ENCODE data around the gene SLC34A1. TPM values are rescaled to one million over a fixed set of nuclear protein-coding genes. Genes with fewer than 3 reads are reported as not detected.
A peak's percentile ranks its signal among the peaks of the same experiment; 100 is the strongest.

The SLC34A1 gene
- total and polyA plus RNA-seq, 2 of the 4 experiments (the other 2 are of a cell fraction), result not detected

DNA sequence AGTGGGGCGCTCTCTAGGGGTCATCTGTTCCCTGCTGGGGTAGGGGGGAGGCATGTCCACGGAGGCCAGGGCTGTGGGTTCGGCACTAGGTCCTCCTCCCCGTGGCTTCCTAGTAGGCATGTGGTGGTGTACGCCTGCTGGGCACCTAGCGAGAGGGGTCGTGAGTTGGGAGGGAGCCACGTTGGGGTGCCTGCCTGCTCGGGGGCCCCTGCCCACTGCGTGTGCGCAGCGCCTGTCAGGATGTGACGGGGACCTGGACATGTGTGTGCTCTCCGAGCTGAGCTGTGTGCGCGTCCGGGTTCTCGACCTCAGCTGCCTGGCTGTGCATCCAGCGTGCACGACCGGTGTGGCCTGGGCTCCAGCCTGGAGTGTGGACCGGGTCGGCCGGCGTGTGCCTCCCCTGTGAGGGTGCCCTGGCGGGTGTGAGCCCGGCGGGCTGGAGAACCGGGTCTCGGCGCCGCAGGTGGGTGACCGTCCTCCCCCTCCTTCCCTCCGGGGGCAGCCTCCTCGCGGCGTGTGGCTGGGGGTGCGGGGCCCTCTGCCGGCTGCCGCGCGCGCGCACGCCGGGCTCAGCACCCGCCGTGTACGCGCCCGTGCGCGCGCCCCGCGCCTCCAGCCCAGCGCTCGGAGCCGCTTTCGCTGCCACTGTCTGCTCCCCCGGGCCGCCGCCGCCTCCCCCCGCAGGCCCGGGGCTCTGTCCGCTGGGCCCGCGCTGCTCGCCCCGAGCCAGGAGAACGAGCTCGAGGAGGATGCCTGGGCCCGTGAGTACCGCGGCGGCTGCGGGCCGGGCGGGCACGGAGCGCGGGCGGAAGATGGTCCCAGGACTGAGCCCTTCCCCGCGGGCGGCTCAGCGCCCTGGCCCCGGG is 62.2 kb downstream of the SLC34A1 start, which contains the start of gene PRR7:
PRR7 (plus strand) TSS at position 615 of the 866 bp plus-strand sequence. CDS start 8,254 bp downstream, outside the sequence.
- Histone ChIP-seq H4K8ac (ENCODE audit: low read depth in 2 of 2, low read length in 2 of 2) (peak within 1 kb of the TSS; percentile 66 to 92), H3K4ac (ENCODE audit: low read depth, low read length) (peak within 1 kb of the TSS; percentile 82), H3K9me1 (ENCODE audit: insufficient read depth, low read length) (peaks cover 4% of the 10 kb centered on the region; the same call in 1 of the 2 replicates), H3K4me3 (ENCODE audit: insufficient read depth, low read depth, low read length) (peak within 1 kb of the TSS; percentile 92), H3K4me2 (ENCODE audit: low read depth, low read length) (peak within 1 kb of the TSS; percentile 96), H3K14ac (replicated peaks; ENCODE audit: low read depth, low read length) (peak within 1 kb of the TSS; percentile 68), H2BK5ac (ENCODE audit: low read depth, low read length, poor library complexity, severe bottlenecking) (peak within 1 kb of the TSS; percentile 40), H3K18ac (ENCODE audit: low read depth, low read length) (peak within 1 kb of the TSS; percentile 7; the same call in 1 of the 2 replicates), H3K56ac (ENCODE audit: extremely low read depth, insufficient read depth, low read length) (0 out of 2 replicates have a peak within 1 kb of the TSS, but pooled peaks have one; percentile 1), H2BK15ac (ENCODE audit: low read depth, low read length) (no peak within 1 kb of the TSS), H2AFZ (replicated peaks; ENCODE audit: low read length, poor library complexity) (peak within 1 kb of the TSS; percentile 99), H4K91ac (ENCODE audit: insufficient read depth, low read depth, low read length) (peak within 1 kb of the TSS; percentile 28), H4K5ac (ENCODE audit: low read depth, low read length) (peak within 1 kb of the TSS; percentile 77; the same call in 1 of the 2 replicates), H3K27ac (ENCODE audit: insufficient read depth, low read length) (peak within 1 kb of the TSS; percentile 73; the same call in 1 of the 2 replicates), H2BK20ac (ENCODE audit: low read depth, low read length) (no peak within 1 kb of the TSS), H2AK5ac (ENCODE audit: low read depth, low read length) (peak within 1 kb of the TSS; percentile 82), H2BK120ac (ENCODE audit: low read depth, low read length) (peak within 1 kb of the TSS; percentile 42; the same call in 1 of the 2 replicates), H3K36me3 (ENCODE audit: control insufficient read depth, insufficient read depth, low read length) (no peaks in the 10 kb centered on the region; the same call in 1 of the 2 replicates), H2AK9ac (replicated peaks; ENCODE audit: low read depth, low read length, poor library complexity) (peak within 1 kb of the TSS; percentile 82), H3K9ac (ENCODE audit: low read depth, low read length) (peak within 1 kb of the TSS; percentile 69), H3K4me1 (ENCODE audit: control insufficient read depth, insufficient read depth, low read length) (peaks cover 10% of the 10 kb centered on the region), H4K20me1 (ENCODE audit: insufficient read depth, low read length) (peaks cover 11% of the 10 kb centered on the region; the same call in 1 of the 2 replicates), H3K9me3 (ENCODE audit: control insufficient read depth, insufficient read depth, low read length) (no peaks in the 10 kb centered on the region), H3K27me3 (ENCODE audit: control insufficient read depth, insufficient read depth, low read length) (no peaks in the 10 kb centered on the region), H3K23ac (ENCODE audit: low read depth, low read length) (peak within 1 kb of the TSS; percentile 89; the same call in 1 of the 2 replicates), H3K79me1 (ENCODE audit: low read depth in 1 of 2, low read length in 2 of 2) (peaks cover 0 to 4% of the 10 kb centered on the region in 2 experiments; a peak in 1 of 4 replicates)
- in situ Hi-C loops (cut with MboI; ENCODE audit: low sequenced_read_pairs) (loop anchor here (5.0 kb wide), 2 partner anchors 39 to 134 kb away; partner anchors contain the start of genes F12 and MXD3), intact Hi-C loops (cut with micrococcal nuclease) (loop anchor here (2.0 kb wide), 2 partner anchors 42 to 56 kb away; no protein-coding TSS in a partner anchor), dilution Hi-C loops (cut with HindIII; ENCODE audit: low sequenced_read_pairs, unreplicated experiment) (no loop called here)
- CTCF ChIA-PET, result interaction anchor here (1.0 to 4.7 kb wide), 2 partner anchors 42 to 55 kb away, joined by 3 to 28 read pairs; no protein-coding TSS in a partner anchor
- DNase-seq (peak; percentile 64), ATAC-seq (ENCODE audit: low read depth) (peak; percentile 77)
- TF ChIP-seq BHLHE40 (IDR thresholded peaks at IDR 0.05; ENCODE audit: low read depth, low read length), result no peak
- TF ChIP-seq, protein P1, sequence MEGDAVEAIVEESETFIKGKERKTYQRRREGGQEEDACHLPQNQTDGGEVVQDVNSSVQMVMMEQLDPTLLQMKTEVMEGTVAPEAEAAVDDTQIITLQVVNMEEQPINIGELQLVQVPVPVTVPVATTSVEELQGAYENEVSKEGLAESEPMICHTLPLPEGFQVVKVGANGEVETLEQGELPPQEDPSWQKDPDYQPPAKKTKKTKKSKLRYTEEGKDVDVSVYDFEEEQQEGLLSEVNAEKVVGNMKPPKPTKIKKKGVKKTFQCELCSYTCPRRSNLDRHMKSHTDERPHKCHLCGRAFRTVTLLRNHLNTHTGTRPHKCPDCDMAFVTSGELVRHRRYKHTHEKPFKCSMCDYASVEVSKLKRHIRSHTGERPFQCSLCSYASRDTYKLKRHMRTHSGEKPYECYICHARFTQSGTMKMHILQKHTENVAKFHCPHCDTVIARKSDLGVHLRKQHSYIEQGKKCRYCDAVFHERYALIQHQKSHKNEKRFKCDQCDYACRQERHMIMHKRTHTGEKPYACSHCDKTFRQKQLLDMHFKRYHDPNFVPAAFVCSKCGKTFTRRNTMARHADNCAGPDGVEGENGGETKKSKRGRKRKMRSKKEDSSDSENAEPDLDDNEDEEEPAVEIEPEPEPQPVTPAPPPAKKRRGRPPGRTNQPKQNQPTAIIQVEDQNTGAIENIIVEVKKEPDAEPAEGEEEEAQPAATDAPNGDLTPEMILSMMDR (conservative IDR thresholded peaks at IDR 0.05; ENCODE audit: low read depth, low read length), result 0 out of 2 replicates have a peak, but pooled peaks have one; percentile 9
- no peak for TF ChIP-seq ELK1 (IDR thresholded peaks at IDR 0.05; ENCODE audit: borderline replicate concordance, low read depth, low read length)
- TF ChIP-seq POLR2A (IDR thresholded peaks at IDR 0.05; ENCODE audit: low read depth, low read length), result no peak
- 0 out of 2 replicates have a peak, but pooled peaks have one; percentile 52 for TF ChIP-seq MAZ (IDR thresholded peaks at IDR 0.05; ENCODE audit: borderline replicate concordance, low read depth, low read length)
- no peak for TF ChIP-seq USF2 (IDR thresholded peaks at IDR 0.05; ENCODE audit: low read depth, low read length)
- no peak for TF ChIP-seq NFE2L2 (IDR thresholded peaks at IDR 0.05; ENCODE audit: low read depth, low read length)
- TF ChIP-seq CHD1 (IDR thresholded peaks at IDR 0.05; ENCODE audit: low read depth, low read length), result no peak
- TF ChIP-seq RFX5 (IDR thresholded peaks at IDR 0.05; ENCODE audit: low read depth, low read length), result no peak
- TF ChIP-seq MXI1 (IDR thresholded peaks at IDR 0.05; ENCODE audit: borderline replicate concordance, low read depth, low read length), result no peak
- no peak for TF ChIP-seq RAD21 (IDR thresholded peaks at IDR 0.05; ENCODE audit: low read length)
- WGBS, 2 experiments (ENCODE audit: extremely low coverage in 2 of 2, insufficient read length in 1 of 2), result 2% methylated on average over 24 of the region's 89 CpGs; no CpG with 5 or more reads in 1 of the 2 experiments
- POLR2A ChIA-PET (ENCODE audit: unreplicated experiment), result no interaction called here
- no TSS peak for BruUV-seq (replicated peaks)

All from IMR-90 (cell line).